Adipose tissue (tissue), 3 donors: ENCODE data around the gene CLDN19. TPM values are rescaled to one million over a fixed set of nuclear protein-coding genes. Genes with fewer than 3 reads are reported as not detected.

Experiments used
- H3K27ac ChIP-seq: one replicate; pipeline ENCODE4 v1.5.1; 2013; ENCODE audit warnings: low read depth, low read length
- WGBS, 3 donors: extraction: QIAGEN DNeasy Blood & Tissue Kit; methylation state at CpG; one replicate each; pipeline ENCODE4 v1.1.7; 2013; 5-methylcytosine and 5-hydroxymethylcytosine counted together
- polyA plus RNA-seq, 3 donors: library from polyadenylated mRNA; stranded (reverse); fragments of 200-250 nt; gene quantifications; one replicate each; pipeline ENCODE4 v1.2.3, GENCODE V29; 2013
- donor health status: healthy with polysubstance abuse.
- donor health status: Bipolar disorder and iron deficiency.
- donor health status: healthy.

CLDN19 gene
- polyA plus RNA-seq = under 1 TPM in 1 of 3 donors, not detected in 2; 0.01 TPM

- 66 to 76% (median 76%) methylated on average over 22 to 27 of the region's 27 CpGs for WGBS, 3 donors
- no peak within 1 kb of the TSS for H3K27ac ChIP-seq
Observed at GRCh38 chr1:42739753-42740700, at the start of gene CLDN19. Gene CLDN19 (minus strand): TSS chr1:42740236. CDS start chr1:42740063, 173 bp downstream.

GRCh38 chr1:42788021-42788420, 48.0 kb upstream of the CLDN19 start:
- H3K27ac ChIP-seq = no peak overlapping the region
- 91 to 100% (median 98%) methylated on average over 1 of the region's 1 CpG for WGBS, 3 donors

GRCh38 chr1:42786097-42786496, 46.1 kb upstream of the CLDN19 start:
- no peak overlapping the region for H3K27ac ChIP-seq
- 87 to 92% (median 92%) methylated on average over 5 of the region's 5 CpGs for WGBS, 3 donors

- no peak within 1 kb of the TSS for H3K27ac ChIP-seq
- WGBS, 3 donors = 8 to 10% (median 9%) methylated on average over 47 to 54 of the region's 54 CpGs
Observed at GRCh38 chr1:42784946-42785693, 45.1 kb upstream of the CLDN19 start, which contains the start of gene TMEM269. Gene TMEM269 (plus strand): TSS chr1:42784991. CDS start chr1:42789894, 4,903 bp downstream.

GRCh38 chr1:42784547-42784945, 44.5 kb upstream of the CLDN19 start:
- WGBS, 3 donors = 82 to 89% (median 86%) methylated on average over 18 of the region's 18 CpGs
- no peak overlapping the region for H3K27ac ChIP-seq

GRCh38 chr1:42783092-42783491, 43.1 kb upstream of the CLDN19 start:
- H3K27ac ChIP-seq = no peak overlapping the region
- 96 to 100% (median 98%) methylated on average over 2 of the region's 2 CpGs for WGBS, 3 donors

GRCh38 chr1:42780176-42780575, 40.1 kb upstream of the CLDN19 start:
- no peak overlapping the region for H3K27ac ChIP-seq
- 98 to 100% (median 100%) methylated on average over 1 of the region's 1 CpG for WGBS, 3 donors

- no peak overlapping the region for H3K27ac ChIP-seq
- WGBS, 3 donors = 71 to 89% (median 75%) methylated on average over 2 of the region's 2 CpGs
Observed at GRCh38 chr1:42779725-42780124, 39.7 kb upstream of the CLDN19 start.

GRCh38 chr1:42777852-42778251, 37.8 kb upstream of the CLDN19 start:
- no peak overlapping the region for H3K27ac ChIP-seq

GRCh38 chr1:42776502-42776901, 36.5 kb upstream of the CLDN19 start:
- H3K27ac ChIP-seq = no peak overlapping the region
- WGBS, 3 donors = 96 to 97% (median 96%) methylated on average over 6 of the region's 6 CpGs

- WGBS, 3 donors = 84 to 91% (median 87%) methylated on average over 5 of the region's 5 CpGs
- H3K27ac ChIP-seq = no peak overlapping the region
Observed at GRCh38 chr1:42774928-42775526, 35.0 kb upstream of the CLDN19 start.

GRCh38 chr1:42773420-42773819, 33.4 kb upstream of the CLDN19 start:
- 47 to 70% (median 47%) methylated on average over 2 of the region's 2 CpGs for WGBS, 3 donors
- H3K27ac ChIP-seq = no peak overlapping the region

GRCh38 chr1:42769811-42770210, 29.8 kb upstream of the CLDN19 start:
- WGBS, 3 donors = 93 to 97% (median 95%) methylated on average over 3 of the region's 3 CpGs
- no peak overlapping the region for H3K27ac ChIP-seq

GRCh38 chr1:42768172-42768571, 28.1 kb upstream of the CLDN19 start:
- WGBS, 3 donors = 80 to 90% (median 88%) methylated on average over 2 of the region's 2 CpGs
- no peak overlapping the region for H3K27ac ChIP-seq

GRCh38 chr1:42767510-42768000, 27.5 kb upstream of the CLDN19 start:
- 1 to 3% (median 2%) methylated on average over 22 to 23 of the region's 23 CpGs for WGBS, 3 donors

GRCh38 chr1:42766741-42767509, 26.9 kb upstream of the CLDN19 start, which contains the start of the genes C1orf50 and P3H1:
Gene C1orf50 (plus strand): TSS chr1:42767249. CDS start chr1:42767312, 63 bp downstream.
Gene P3H1 (minus strand): TSS chr1:42767028. CDS start chr1:42766971, 57 bp downstream.
- 0 to 1% (median 0%) methylated on average over 65 to 82 of the region's 82 CpGs for WGBS, 3 donors
- peak within 1 kb of the TSS; percentile 52 for H3K27ac ChIP-seq

More at GRCh38 chr1:42767510-42768000, 27.5 kb upstream of the CLDN19 start:
- peak overlapping the region; percentile 39 for H3K27ac ChIP-seq

GRCh38 chr1:42765832-42766740, 26.1 kb upstream of the CLDN19 start:
- H3K27ac ChIP-seq = peak overlapping the region; percentile 52
- WGBS, 3 donors = 1% methylated on average over 38 to 44 of the region's 44 CpGs
